Fibroblast of lung (primary cell): ENCODE data around the gene DUS4L. TPM values are rescaled to one million over a fixed set of nuclear protein-coding genes. Genes with fewer than 3 reads are reported as not detected.

ENCODE experiments used
- DNase-seq, 2 donors: peaks; one replicate each; pipeline versions ENCODE4 v3.0.0 to v3.0.0-alpha.2; 2010; ENCODE audit warnings: low read depth in 2 of 2
- H2AFZ ChIP-seq: 2 replicates; pipeline ENCODE4 v1.5.1; 2012; ENCODE audit warnings: low read length, control low read depth, inconsistent platforms
- H3K27ac ChIP-seq: 2 replicates; pipeline ENCODE4 v1.5.1; 2011; ENCODE audit warnings: low read length, control low read depth; ENCODE audit not compliant: insufficient read depth
- H3K27me3 ChIP-seq: 2 replicates; pipeline ENCODE4 v1.5.1; 2011; ENCODE audit warnings: mild to moderate bottlenecking, low read length; ENCODE audit not compliant: control insufficient read depth, insufficient read depth
- H3K36me3 ChIP-seq: 2 replicates; pipeline ENCODE4 v1.5.1; 2011; ENCODE audit warnings: low read length; ENCODE audit not compliant: control insufficient read depth, insufficient read depth
- H3K4me1 ChIP-seq: 2 replicates; pipeline ENCODE4 v1.5.1; 2011; ENCODE audit warnings: low read length; ENCODE audit not compliant: control insufficient read depth, insufficient read depth; ENCODE audit errors: extremely low read depth
- H3K4me2 ChIP-seq: 2 replicates; pipeline ENCODE4 v1.5.1; 2011; ENCODE audit warnings: low read length, control low read depth; ENCODE audit not compliant: insufficient read depth; ENCODE audit errors: extremely low read depth
- H3K4me3 ChIP-seq, 4 experiments: fragments of 200-600 bp in 1 of 4; sonication (generic) in 1 of 4; replicated peaks in 1 of 4; 2 replicates each; pipeline ENCODE4 v1.5.1; 2011 to 2016; ENCODE audit warnings: low read length in 4 of 4, low read depth in 3 of 4, mild to moderate bottlenecking in 3 of 4, control low read depth in 2 of 4, inconsistent platforms in 1 of 4, mixed read lengths in 1 of 4; ENCODE audit not compliant: insufficient read depth in 1 of 4; ENCODE audit errors: control extremely low read depth in 1 of 4
- H3K79me2 ChIP-seq: 2 replicates; pipeline ENCODE4 v1.5.1; 2012; ENCODE audit warnings: mild to moderate bottlenecking, low read length, inconsistent platforms; ENCODE audit not compliant: control insufficient read depth, insufficient read depth
- H3K9ac ChIP-seq: 2 replicates; pipeline ENCODE4 v1.5.1; 2011; ENCODE audit warnings: mild to moderate bottlenecking, low read length, control low read depth; ENCODE audit not compliant: insufficient read depth
- H3K9me3 ChIP-seq: 2 replicates; pipeline ENCODE4 v1.5.1; 2012; ENCODE audit warnings: low read depth, low read length; ENCODE audit not compliant: control insufficient read depth, insufficient read depth
- H4K20me1 ChIP-seq: 2 replicates; pipeline ENCODE4 v1.5.1; 2011; ENCODE audit warnings: low read length; ENCODE audit not compliant: control insufficient read depth, insufficient read depth; ENCODE audit errors: extremely low read depth
- CTCF ChIP-seq, 2 donors: IDR thresholded peaks in 1 of 2; conservative IDR thresholded peaks in 1 of 2; 1 replicate in 1 of 2; 2 replicates in 1 of 2; pipeline ENCODE4 v1.5.1; 2011 to 2012; ENCODE audit warnings: low read length in 2 of 2, control low read depth in 1 of 2, inconsistent platforms in 1 of 2, low read depth in 1 of 2, mild to moderate bottlenecking in 1 of 2
- EZH2 ChIP-seq: IDR thresholded peaks from 2 replicates; pipeline ENCODE4 v1.5.1; 2012; ENCODE audit warnings: low read length, control low read depth, mild to moderate bottlenecking; ENCODE audit errors: missing control alignments
- polyA plus RNA-seq, 2 donors: library from polyadenylated mRNA; depleted of rRNA in 1 of 2; stranded (reverse) in 1 of 2; unstranded in 1 of 2; fragments of >200 nt; gene quantifications; 2 replicates each; pipeline ENCODE4 v1.2.1, GENCODE V29; 2011 to 2012; ENCODE audit warnings: missing spikeins in 1 of 2
- total RNA-seq: library from RNA; depleted of rRNA; stranded (reverse); fragments of >200 nt; gene quantifications from 2 replicates; pipeline ENCODE4 v1.2.1, GENCODE V29; 2014

Gene DUS4L
- total and polyA plus RNA-seq, 2 donors (not counting 1 experiment from before 2014, with no cell fraction given) = 5.5 to 8.8 TPM

GRCh38 chr7:107594961-107595737 lies 31.4 kb downstream of the DUS4L start:
- Histone ChIP-seq H3K79me2 (no peaks in the 10 kb centered on the region), H3K9me3 (no peaks in the 10 kb centered on the region), H3K4me1 (peaks cover 5% of the 10 kb centered on the region), H3K27me3 (no peaks in the 10 kb centered on the region), H3K4me2 (no peak overlapping the region), H3K4me3 (no peak overlapping the region), H3K9ac (no peak overlapping the region), H4K20me1 (no peaks in the 10 kb centered on the region), H2AFZ (no peak overlapping the region), H3K27ac (peak overlapping the region; percentile 36), H3K36me3 (no peaks in the 10 kb centered on the region)
- DNase-seq = peak; percentile 83 to 98
- TF ChIP-seq CTCF (conservative IDR thresholded peaks at IDR 0.05 in 1 of 2, IDR thresholded peaks at IDR 0.05 in 1 of 2; ENCODE audit: low read depth in 1 of 2, low read length in 2 of 2) (no peak), EZH2 (no peak)

GRCh38 chr7:107596881-107597581 lies 33.3 kb downstream of the DUS4L start:
- Histone ChIP-seq H3K9me3 (no peaks in the 10 kb centered on the region), H3K79me2 (no peaks in the 10 kb centered on the region), H2AFZ (no peak overlapping the region), H3K4me2 (no peak overlapping the region), H3K36me3 (no peaks in the 10 kb centered on the region), H3K4me3 (no peak overlapping the region), H3K27me3 (no peaks in the 10 kb centered on the region), H3K9ac (no peak overlapping the region), H4K20me1 (no peaks in the 10 kb centered on the region), H3K27ac (no peak overlapping the region), H3K4me1 (peaks cover 5% of the 10 kb centered on the region)
- peak in 1 of 2 donors; percentile 17 for DNase-seq
- no peak for TF ChIP-seq EZH2

- Histone ChIP-seq H3K9me3 (no peaks in the 10 kb centered on the region), H3K4me1 (peaks cover 5% of the 10 kb centered on the region), H4K20me1 (no peaks in the 10 kb centered on the region), H3K27ac (no peak overlapping the region), H3K27me3 (no peaks in the 10 kb centered on the region), H2AFZ (no peak overlapping the region), H3K4me2 (no peak overlapping the region), H3K36me3 (no peaks in the 10 kb centered on the region), H3K79me2 (no peaks in the 10 kb centered on the region), H3K9ac (no peak overlapping the region), H3K4me3 (no peak overlapping the region)
- DNase-seq = no peak
- TF ChIP-seq CTCF (conservative IDR thresholded peaks at IDR 0.05 in 1 of 2, IDR thresholded peaks at IDR 0.05 in 1 of 2; ENCODE audit: low read depth in 1 of 2, low read length in 2 of 2) (no peak), EZH2 (no peak)
Observed at GRCh38 chr7:107597582-107597916, 33.8 kb downstream of the DUS4L start.
